Measurements from ENCODE around the gene GPC2. TPM values are rescaled to one million over a fixed set of nuclear protein-coding genes. Genes with fewer than 3 reads are reported as not detected.
"Not testable (repeated sequence)": the region's sequence is repeated elsewhere in the genome, so short reads cannot be mapped to it uniquely, and the experiment has no call there.

The GPC2 gene
- total RNA-seq, 8 experiments from 2014 or later, result 0.92 to 103 (median 54.7) TPM

DNA sequence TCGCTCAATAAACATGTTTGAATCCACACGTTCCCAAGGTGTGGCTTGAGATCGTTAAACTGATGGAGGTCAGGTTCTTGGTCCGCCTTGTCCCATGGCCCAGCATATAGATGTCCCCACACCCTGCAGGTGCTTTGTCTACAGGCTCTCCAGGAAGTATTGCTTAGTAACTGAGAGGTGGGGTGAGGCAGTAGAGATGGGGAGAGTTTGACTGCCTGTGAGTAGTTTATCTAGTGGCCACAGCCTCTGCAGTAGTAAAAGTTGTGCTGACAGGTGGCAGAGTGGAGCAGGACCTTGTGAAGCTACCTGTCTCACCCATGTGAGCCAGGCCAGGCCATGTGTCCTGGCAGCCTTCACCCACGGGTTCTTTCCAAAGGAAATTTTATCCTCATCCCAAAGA, 37.2 kb upstream of the GPC2 start:
- not testable (repeated sequence) for ATAC-seq (replicated peaks in 6 of 8); H3K4me1 ChIP-seq (replicated peaks in 1 of 2); H3K4me3 ChIP-seq; H3K27ac ChIP-seq
- in situ Hi-C loops (cut with MboI; ENCODE audit: low pct_unique_long_range_greater_than_20kb in 2 of 9, low sequenced_read_pairs in 9 of 9, unreplicated experiment in 9 of 9), result loop anchor here in 1 of 9 experiments (10.0 kb wide), 1 partner anchor 70 kb away; the partner anchor contains the start of gene LAMTOR4
- WGBS, 10 experiments, result 83 to 93% methylated on average over 1 to 3 of the region's 5 CpGs; no CpG with 5 or more reads in 8 of the 10 experiments

DNA sequence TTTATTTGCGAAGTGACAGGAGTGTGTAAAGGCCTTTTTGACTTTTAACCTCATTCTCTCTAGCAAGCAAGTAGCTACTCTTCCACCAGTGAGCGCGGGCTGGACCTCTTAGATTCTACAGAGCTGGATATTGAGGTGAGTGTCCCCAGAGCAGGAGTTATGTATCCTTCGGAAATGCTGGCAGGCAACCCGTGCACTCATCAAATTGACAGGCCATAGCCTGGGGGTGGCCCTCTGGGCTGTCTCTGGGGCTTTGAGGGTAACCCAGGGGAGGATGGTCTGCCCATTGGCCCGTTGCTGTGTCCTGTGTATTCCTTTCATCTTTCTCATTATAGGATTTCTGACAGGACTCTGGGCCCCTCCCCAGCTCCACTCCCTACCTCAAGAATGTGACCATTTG, 36.5 kb upstream of the GPC2 start:
- peaks cover 0 to 5% of the 10 kb centered on the region in 2 donors for H3K4me1 ChIP-seq (replicated peaks in 1 of 2)
- no peak overlapping the region for H3K27ac ChIP-seq
- 57 to 83% (median 80%) methylated on average over 1 to 2 of the region's 6 CpGs; no CpG with 5 or more reads in 5 of the 10 experiments for WGBS, 10 experiments
- no peak overlapping the region for H3K4me3 ChIP-seq
- no peak for ATAC-seq (replicated peaks in 6 of 8)
- in situ Hi-C loops (cut with MboI; ENCODE audit: low pct_unique_long_range_greater_than_20kb in 2 of 9, low sequenced_read_pairs in 9 of 9, unreplicated experiment in 9 of 9), result loop anchor here in 1 of 9 experiments (10.0 kb wide), 1 partner anchor 69 kb away; the partner anchor contains the start of gene LAMTOR4

GRCh38 chr7:100212631-100213286, 35.6 kb upstream of the GPC2 start:
- ATAC-seq (replicated peaks in 6 of 8), result no peak
- 43 to 100% (median 98%) methylated on average over 1 to 5 of the region's 5 CpGs; no CpG with 5 or more reads in 2 of the 10 experiments for WGBS, 10 experiments
- in situ Hi-C loops (cut with MboI; ENCODE audit: low pct_unique_long_range_greater_than_20kb in 2 of 9, low sequenced_read_pairs in 9 of 9, unreplicated experiment in 9 of 9), result loop anchor here in 1 of 9 experiments (10.0 kb wide), 1 partner anchor 68 kb away; the partner anchor contains the start of gene LAMTOR4
- Histone ChIP-seq H3K4me1 (replicated peaks in 1 of 2) (peaks cover 0 to 5% of the 10 kb centered on the region in 2 donors), H3K27ac (no peak overlapping the region), H3K4me3 (no peak overlapping the region)

GRCh38 chr7:100211342-100211780, 34.2 kb upstream of the GPC2 start:
- H3K27ac ChIP-seq, result no peak overlapping the region
- no peak for ATAC-seq (replicated peaks in 6 of 8)
- H3K4me3 ChIP-seq, result no peak overlapping the region
- peaks cover 0 to 5% of the 10 kb centered on the region in 2 donors for H3K4me1 ChIP-seq (replicated peaks in 1 of 2)
- in situ Hi-C loops (cut with MboI; ENCODE audit: low pct_unique_long_range_greater_than_20kb in 2 of 9, low sequenced_read_pairs in 9 of 9, unreplicated experiment in 9 of 9), result loop anchor here in 1 of 9 experiments (10.0 kb wide), 1 partner anchor 67 kb away; the partner anchor contains the start of gene LAMTOR4
- 70 to 100% (median 93%) methylated on average over 2 to 7 of the region's 7 CpGs; no CpG with 5 or more reads in 2 of the 10 experiments for WGBS, 10 experiments

DNA sequence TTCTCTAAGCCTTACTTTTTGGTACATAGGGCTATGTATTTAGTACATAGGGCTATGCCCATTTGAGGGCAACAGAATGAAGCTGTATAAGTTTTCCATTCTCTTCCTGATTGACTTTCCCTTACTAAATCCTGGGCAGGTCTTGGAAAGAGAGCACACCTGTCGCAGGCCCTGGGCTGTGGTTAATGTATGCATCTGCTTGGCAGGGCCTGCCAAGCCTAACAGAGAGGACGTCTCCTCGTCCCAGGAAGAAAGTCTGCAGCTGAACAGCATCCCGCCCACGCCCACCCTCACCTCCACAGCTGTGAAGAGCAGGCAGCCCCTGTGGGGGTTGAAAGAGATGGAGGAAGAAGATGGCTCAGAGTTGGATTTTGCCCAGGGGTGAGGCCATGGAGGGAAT, 33.6 kb upstream of the GPC2 start:
- H3K27ac ChIP-seq, result no peak overlapping the region
- H3K4me3 ChIP-seq, result no peak overlapping the region

DNA sequence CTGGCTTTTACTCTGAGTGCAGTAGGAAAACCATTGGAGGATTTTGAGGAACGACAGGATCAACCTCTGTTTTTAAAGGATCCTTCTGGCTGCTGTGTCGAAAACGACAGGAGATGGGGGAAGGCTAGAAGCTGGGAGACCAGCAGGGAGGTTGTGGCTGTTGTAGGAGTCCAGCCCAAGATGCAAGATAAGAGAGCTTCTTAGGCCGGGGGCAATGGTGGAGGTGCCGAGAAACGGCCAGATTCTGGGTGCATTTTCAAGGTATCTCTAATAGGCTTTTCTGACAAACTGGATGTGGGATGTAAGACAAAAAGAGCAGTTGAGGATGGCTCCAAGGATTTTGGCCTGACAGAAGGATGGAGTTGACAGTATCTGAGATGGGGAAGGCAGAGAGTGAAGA, 32.3 kb upstream of the GPC2 start:
- ATAC-seq (replicated peaks in 6 of 8), result no peak
- in situ Hi-C loops (cut with MboI; ENCODE audit: low pct_unique_long_range_greater_than_20kb in 2 of 9, low sequenced_read_pairs in 9 of 9, unreplicated experiment in 9 of 9), result no loop called here
- H3K4me1 ChIP-seq (replicated peaks in 1 of 2), result peaks cover 0 to 5% of the 10 kb centered on the region in 2 donors
- WGBS, 10 experiments, result 40 to 85% (median 77%) methylated on average over 1 to 6 of the region's 6 CpGs; no CpG with 5 or more reads in 2 of the 10 experiments
- H3K27ac ChIP-seq, result no peak overlapping the region
- H3K4me3 ChIP-seq, result no peak overlapping the region

More for the DNA sequence above, 33.6 kb upstream of the GPC2 start:
- WGBS, 10 experiments, result 86% methylated on average over 1 of the region's 5 CpGs; no CpG with 5 or more reads in 9 of the 10 experiments
- ATAC-seq (replicated peaks in 6 of 8), result no peak
- peaks cover 0 to 5% of the 10 kb centered on the region in 2 donors for H3K4me1 ChIP-seq (replicated peaks in 1 of 2)
- in situ Hi-C loops (cut with MboI; ENCODE audit: low pct_unique_long_range_greater_than_20kb in 2 of 9, low sequenced_read_pairs in 9 of 9, unreplicated experiment in 9 of 9), result loop anchor here in 1 of 9 experiments (10.0 kb wide), 1 partner anchor 66 kb away; the partner anchor contains the start of gene LAMTOR4

DNA sequence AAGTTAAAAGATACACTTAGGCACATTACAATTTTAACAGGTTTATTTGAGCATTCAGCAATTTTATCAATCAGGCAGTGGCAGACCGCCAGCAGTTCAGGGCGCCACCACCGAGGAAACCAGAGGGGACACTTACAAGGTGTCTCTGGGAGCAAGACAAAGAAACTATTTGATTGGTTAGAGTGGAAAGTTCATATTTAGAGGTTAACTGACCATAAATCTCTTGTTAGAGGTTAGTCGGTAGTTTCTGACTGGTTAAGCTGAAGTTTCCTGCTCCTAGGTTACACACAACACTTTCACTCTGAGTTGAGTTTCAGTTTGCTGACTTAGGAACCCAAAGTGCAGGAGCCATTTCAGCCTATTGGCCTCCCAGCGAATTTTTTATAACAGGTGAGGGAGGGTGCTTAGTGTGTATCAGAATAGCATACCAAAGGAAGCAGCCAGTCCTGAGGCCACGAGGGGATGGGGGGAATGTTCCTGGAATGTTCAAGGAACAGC, 31.8 kb upstream of the GPC2 start:
- in situ Hi-C loops (cut with MboI; ENCODE audit: low pct_unique_long_range_greater_than_20kb in 2 of 9, low sequenced_read_pairs in 9 of 9, unreplicated experiment in 9 of 9), result no loop called here
- Histone ChIP-seq H3K4me3 (no peak overlapping the region), H3K4me1 (replicated peaks in 1 of 2) (peaks cover 0 to 5% of the 10 kb centered on the region in 2 donors), H3K27ac (no peak overlapping the region)
- WGBS, 10 experiments, result 40 to 95% (median 81%) methylated on average over 1 to 6 of the region's 6 CpGs; no CpG with 5 or more reads in 2 of the 10 experiments
- peak in 1 of 8 experiments; percentile 34 for ATAC-seq (replicated peaks in 6 of 8)

- H3K4me1 ChIP-seq (replicated peaks in 1 of 2), result no peaks in the 10 kb centered on the region
- no peak for ATAC-seq (replicated peaks in 6 of 8)
- 62 to 100% (median 87%) methylated on average over 1 to 8 of the region's 9 CpGs; no CpG with 5 or more reads in 3 of the 10 experiments for WGBS, 10 experiments
- H3K4me3 ChIP-seq, result no peak overlapping the region
- H3K27ac ChIP-seq, result no peak overlapping the region
- in situ Hi-C loops (cut with MboI; ENCODE audit: low pct_unique_long_range_greater_than_20kb in 2 of 9, low sequenced_read_pairs in 9 of 9, unreplicated experiment in 9 of 9), result no loop called here
Measured at GRCh38 chr7:100204454-100204853, 27.3 kb upstream of the GPC2 start.

DNA sequence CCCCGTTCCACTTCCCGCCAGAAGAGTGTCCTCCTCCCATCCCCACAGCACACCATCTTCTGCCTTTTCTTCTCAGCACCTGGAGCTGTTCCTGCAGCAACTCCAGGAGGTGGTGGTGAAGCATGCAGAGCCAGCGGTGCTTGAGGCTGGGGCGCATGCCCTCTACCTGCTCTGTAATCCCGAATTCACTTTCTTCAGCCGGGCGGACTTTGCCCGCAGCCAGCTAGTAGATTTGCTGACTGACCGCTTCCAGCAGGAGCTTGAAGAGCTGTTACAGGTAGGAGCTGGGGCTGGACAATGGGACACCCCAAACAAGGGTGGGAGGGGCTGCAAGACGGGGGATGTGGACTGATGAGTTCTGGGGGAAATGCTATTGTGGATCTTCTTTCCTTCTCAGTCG, 23.5 kb upstream of the GPC2 start:
- no peaks in the 10 kb centered on the region for H3K4me1 ChIP-seq (replicated peaks in 1 of 2)
- in situ Hi-C loops (cut with MboI; ENCODE audit: low pct_unique_long_range_greater_than_20kb in 2 of 9, low sequenced_read_pairs in 9 of 9, unreplicated experiment in 9 of 9), result no loop called here
- no peak for ATAC-seq (replicated peaks in 6 of 8)
- no peak overlapping the region for H3K4me3 ChIP-seq
- 52 to 99% (median 75%) methylated on average over 1 to 7 of the region's 11 CpGs; no CpG with 5 or more reads in 4 of the 10 experiments for WGBS, 10 experiments
- no peak overlapping the region for H3K27ac ChIP-seq

DNA sequence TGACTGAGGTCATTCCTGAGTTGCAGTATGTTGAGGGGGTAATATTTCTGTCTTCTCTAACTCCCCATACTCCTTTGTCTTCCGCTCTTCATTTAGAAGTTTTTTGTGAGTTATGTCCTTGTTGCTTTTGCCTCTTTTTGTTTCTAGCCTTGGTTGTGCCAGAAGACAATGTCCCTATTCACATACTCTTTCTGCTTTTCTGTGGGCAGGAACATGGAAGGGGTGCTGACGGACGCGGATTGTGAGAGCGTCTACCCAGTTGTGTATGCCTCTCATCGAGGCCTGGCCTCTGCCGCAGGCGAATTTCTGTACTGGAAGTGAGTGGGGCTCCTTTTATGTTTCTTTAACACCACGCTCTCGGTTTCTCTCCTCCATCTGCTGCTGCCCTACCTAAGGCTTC, 21.1 kb upstream of the GPC2 start:
- in situ Hi-C loops (cut with MboI; ENCODE audit: low pct_unique_long_range_greater_than_20kb in 2 of 9, low sequenced_read_pairs in 9 of 9, unreplicated experiment in 9 of 9), result no loop called here
- no peak overlapping the region for H3K27ac ChIP-seq
- no peak overlapping the region for H3K4me3 ChIP-seq
- H3K4me1 ChIP-seq (replicated peaks in 1 of 2), result no peaks in the 10 kb centered on the region
- WGBS, 10 experiments, result 60 to 95% (median 80%) methylated on average over 2 to 10 of the region's 10 CpGs; no CpG with 5 or more reads in 3 of the 10 experiments
- no peak for ATAC-seq (replicated peaks in 6 of 8)

- in situ Hi-C loops (cut with MboI; ENCODE audit: low pct_unique_long_range_greater_than_20kb in 2 of 9, low sequenced_read_pairs in 9 of 9, unreplicated experiment in 9 of 9); H3K4me3 ChIP-seq; H3K4me1 ChIP-seq (replicated peaks in 1 of 2); ATAC-seq (replicated peaks in 6 of 8); H3K27ac ChIP-seq: not testable (repeated sequence)
- 60 to 100% (median 98%) methylated on average over 1 to 5 of the region's 6 CpGs; no CpG with 5 or more reads in 2 of the 10 experiments for WGBS, 10 experiments
Measured at GRCh38 chr7:100195901-100196322, 18.7 kb upstream of the GPC2 start.

GRCh38 chr7:100195222-100195621, 18.0 kb upstream of the GPC2 start:
- Histone ChIP-seq H3K27ac (no peak overlapping the region), H3K4me1 (replicated peaks in 1 of 2) (peaks cover 0 to 2% of the 10 kb centered on the region in 2 donors), H3K4me3 (no peak overlapping the region)
- no peak for ATAC-seq (replicated peaks in 6 of 8)
- 0 to 100% (median 64%) methylated on average over 1 to 2 of the region's 2 CpGs; no CpG with 5 or more reads in 4 of the 10 experiments for WGBS, 10 experiments
- in situ Hi-C loops (cut with MboI; ENCODE audit: low pct_unique_long_range_greater_than_20kb in 2 of 9, low sequenced_read_pairs in 9 of 9, unreplicated experiment in 9 of 9), result no loop called here

DNA sequence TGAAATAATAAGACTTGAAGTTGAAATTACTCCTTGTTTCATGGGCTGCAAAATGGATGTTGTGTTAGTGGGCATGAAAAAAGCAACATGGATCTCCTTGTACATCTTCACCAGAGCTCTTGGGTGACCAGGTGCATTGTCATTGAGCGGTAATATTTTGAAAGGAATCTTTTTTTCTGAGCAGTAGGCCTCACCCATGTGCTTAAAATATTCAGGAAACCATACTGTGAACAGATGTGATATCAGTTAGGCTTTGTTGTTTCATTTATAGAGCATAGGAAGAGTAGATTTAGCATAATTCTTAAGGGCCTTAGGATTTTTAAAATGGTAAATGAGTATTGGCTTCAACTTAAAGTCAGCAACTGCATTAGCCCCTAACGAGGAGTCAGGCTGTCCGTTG, 15.8 kb upstream of the GPC2 start:
- peak in 2 of 8 experiments; percentile 57 to 59 for ATAC-seq (replicated peaks in 6 of 8)
- Histone ChIP-seq H3K4me1 (replicated peaks in 1 of 2) (peaks cover 0 to 4% of the 10 kb centered on the region in 2 donors), H3K4me3 (no peak overlapping the region), H3K27ac (no peak overlapping the region)
- in situ Hi-C loops (cut with MboI; ENCODE audit: low pct_unique_long_range_greater_than_20kb in 2 of 9, low sequenced_read_pairs in 9 of 9, unreplicated experiment in 9 of 9), result no loop called here
- 20 to 100% (median 54%) methylated on average over 1 to 3 of the region's 3 CpGs; no CpG with 5 or more reads in 1 of the 10 experiments for WGBS, 10 experiments

All from motor neuron (in vitro differentiated cells).